Activated naive CD4-positive, alpha-beta T cell treated with anti-CD3 and anti-CD28 coated beads for 36 hours (primary cell): ENCODE measurements around the gene GALNT17. TPM values are rescaled to one million over a fixed set of nuclear protein-coding genes. Genes with fewer than 3 reads are reported as not detected.

Experiments
- CTCF ChIA-PET: fragments of 350-600 bp; sonication (Branson Sonifier 250); formaldehyde crosslinking; loops from one replicate; lab custom pipeline; 2021; ENCODE audit warnings: antibody characterized with exemption; lab: Charles Lee
- DNase-seq: peaks from one replicate; pipeline ENCODE4 v3.0.0-alpha.2; 2020
- H3K27ac Mint-ChIP-seq: one replicate; pipeline ENCODE4 v1.8.0; 2021; ENCODE audit warnings: mild to moderate bottlenecking, mixed read lengths
- H3K27me3 Mint-ChIP-seq: one replicate; pipeline ENCODE4 v1.8.0; 2021; ENCODE audit warnings: low read depth, mixed read lengths
- H3K36me3 Mint-ChIP-seq: one replicate; pipeline ENCODE4 v1.8.0; 2021; ENCODE audit warnings: low read depth, mixed read lengths
- H3K4me1 Mint-ChIP-seq: one replicate; pipeline ENCODE4 v1.8.0; 2021; ENCODE audit warnings: low read depth, mixed read lengths
- H3K4me3 Mint-ChIP-seq: one replicate; pipeline ENCODE4 v1.8.0; 2021; ENCODE audit warnings: mild to moderate bottlenecking, moderate library complexity, mixed read lengths
- H3K9me3 Mint-ChIP-seq: one replicate; pipeline ENCODE4 v1.8.0; 2021; ENCODE audit warnings: mixed read lengths
- intact Hi-C: fragments of 100-400 bp; cut with micrococcal nuclease; formaldehyde crosslinking; loops from one replicate; pipeline ENCODE4 v1.15.1; 2023
- total RNA-seq, 2 experiments: library from RNA; stranded (reverse); gene quantifications; one replicate each; pipeline ENCODE4 v1.2.3, GENCODE V29; 2021

GALNT17 gene
- total RNA-seq, 2 experiments from 2014 or later, result not detected

- intact Hi-C loops, result no loop called here
- H3K27ac Mint-ChIP-seq, result no peak overlapping the region
- H3K4me3 Mint-ChIP-seq, result no peak overlapping the region
- DNase-seq, result no peak
- H3K27me3 Mint-ChIP-seq, result peaks cover 2% of the 10 kb centered on the region
- peaks cover 6% of the 10 kb centered on the region for H3K9me3 Mint-ChIP-seq
- CTCF ChIA-PET, result no interaction called here
- no peaks in the 10 kb centered on the region for H3K36me3 Mint-ChIP-seq
- no peaks in the 10 kb centered on the region for H3K4me1 Mint-ChIP-seq
Measured at GRCh38 chr7:71682181-71682580, 550.2 kb downstream of the GALNT17 start.

GRCh38 chr7:71682841-71683781 is 551.2 kb downstream of the GALNT17 start:
- no peak overlapping the region for H3K27ac Mint-ChIP-seq
- H3K4me1 Mint-ChIP-seq, result no peaks in the 10 kb centered on the region
- CTCF ChIA-PET, result no interaction called here
- H3K9me3 Mint-ChIP-seq, result peaks cover 6% of the 10 kb centered on the region
- H3K36me3 Mint-ChIP-seq, result no peaks in the 10 kb centered on the region
- DNase-seq, result no peak
- H3K4me3 Mint-ChIP-seq, result no peak overlapping the region
- peaks cover 3% of the 10 kb centered on the region for H3K27me3 Mint-ChIP-seq
- intact Hi-C loops, result no loop called here

- Mint-ChIP-seq H3K4me1 (no peaks in the 10 kb centered on the region), H3K4me3 (no peak overlapping the region), H3K9me3 (peaks cover 2% of the 10 kb centered on the region), H3K36me3 (no peaks in the 10 kb centered on the region), H3K27me3 (peaks cover 7% of the 10 kb centered on the region), H3K27ac (no peak overlapping the region)
- no peak for DNase-seq
- CTCF ChIA-PET, result no interaction called here
- intact Hi-C loops, result no loop called here
Measured at GRCh38 chr7:71687286-71687685, 555.3 kb downstream of the GALNT17 start.

GRCh38 chr7:71687831-71688599 is 556.1 kb downstream of the GALNT17 start:
- H3K4me3 Mint-ChIP-seq, result no peak overlapping the region
- H3K27me3 Mint-ChIP-seq, result peaks cover 7% of the 10 kb centered on the region
- intact Hi-C loops, result no loop called here
- peaks cover 2% of the 10 kb centered on the region for H3K9me3 Mint-ChIP-seq
- no peak overlapping the region for H3K27ac Mint-ChIP-seq
- DNase-seq, result no peak
- CTCF ChIA-PET, result no interaction called here
- H3K36me3 Mint-ChIP-seq, result no peaks in the 10 kb centered on the region
- H3K4me1 Mint-ChIP-seq, result no peaks in the 10 kb centered on the region

- DNase-seq, result no peak
- intact Hi-C loops, result no loop called here
- Mint-ChIP-seq H3K36me3 (no peaks in the 10 kb centered on the region), H3K27ac (no peak overlapping the region), H3K9me3 (no peaks in the 10 kb centered on the region), H3K27me3 (peaks cover 7% of the 10 kb centered on the region), H3K4me3 (no peak overlapping the region), H3K4me1 (no peaks in the 10 kb centered on the region)
- CTCF ChIA-PET, result no interaction called here
Measured at GRCh38 chr7:71691538-71691937, 559.6 kb downstream of the GALNT17 start.

GRCh38 chr7:71694665-71695064 is 562.7 kb downstream of the GALNT17 start:
- DNase-seq, result no peak
- Mint-ChIP-seq H3K4me3 (no peak overlapping the region), H3K36me3 (no peaks in the 10 kb centered on the region), H3K27me3 (no peaks in the 10 kb centered on the region), H3K9me3 (peaks cover 13% of the 10 kb centered on the region), H3K4me1 (no peaks in the 10 kb centered on the region), H3K27ac (no peak overlapping the region)
- CTCF ChIA-PET, result no interaction called here
- intact Hi-C loops, result no loop called here

GRCh38 chr7:71695186-71695585 is 563.2 kb downstream of the GALNT17 start:
- Mint-ChIP-seq H3K4me1 (no peaks in the 10 kb centered on the region), H3K36me3 (no peaks in the 10 kb centered on the region), H3K9me3 (peaks cover 13% of the 10 kb centered on the region), H3K27me3 (no peaks in the 10 kb centered on the region), H3K4me3 (no peak overlapping the region), H3K27ac (no peak overlapping the region)
- no peak for DNase-seq
- CTCF ChIA-PET, result no interaction called here
- intact Hi-C loops, result no loop called here

- H3K27me3 Mint-ChIP-seq, result no peaks in the 10 kb centered on the region
- CTCF ChIA-PET, result no interaction called here
- no peak for DNase-seq
- peaks cover 13% of the 10 kb centered on the region for H3K9me3 Mint-ChIP-seq
- H3K36me3 Mint-ChIP-seq, result no peaks in the 10 kb centered on the region
- intact Hi-C loops, result no loop called here
- H3K27ac Mint-ChIP-seq, result no peak overlapping the region
- H3K4me1 Mint-ChIP-seq, result no peaks in the 10 kb centered on the region
- H3K4me3 Mint-ChIP-seq, result no peak overlapping the region
Measured at GRCh38 chr7:71696511-71696910, 564.6 kb downstream of the GALNT17 start.

GRCh38 chr7:71697400-71697799 is 565.5 kb downstream of the GALNT17 start:
- CTCF ChIA-PET, result no interaction called here
- Mint-ChIP-seq H3K4me3 (no peak overlapping the region), H3K4me1 (no peaks in the 10 kb centered on the region), H3K27me3 (no peaks in the 10 kb centered on the region), H3K36me3 (no peaks in the 10 kb centered on the region), H3K9me3 (peaks cover 13% of the 10 kb centered on the region), H3K27ac (no peak overlapping the region)
- intact Hi-C loops, result no loop called here
- no peak for DNase-seq

- Mint-ChIP-seq H3K27me3 (no peaks in the 10 kb centered on the region), H3K9me3 (peaks cover 15% of the 10 kb centered on the region), H3K4me1 (no peaks in the 10 kb centered on the region), H3K27ac (no peak overlapping the region), H3K4me3 (no peak overlapping the region), H3K36me3 (no peaks in the 10 kb centered on the region)
- CTCF ChIA-PET, result no interaction called here
- intact Hi-C loops, result no loop called here
- no peak for DNase-seq
Measured at GRCh38 chr7:71705217-71705616, 573.3 kb downstream of the GALNT17 start.

GRCh38 chr7:71705901-71706596 is 574.1 kb downstream of the GALNT17 start:
- CTCF ChIA-PET, result no interaction called here
- intact Hi-C loops, result no loop called here
- H3K36me3 Mint-ChIP-seq, result no peaks in the 10 kb centered on the region
- H3K4me3 Mint-ChIP-seq, result no peak overlapping the region
- no peaks in the 10 kb centered on the region for H3K4me1 Mint-ChIP-seq
- H3K9me3 Mint-ChIP-seq, result peaks cover 15% of the 10 kb centered on the region
- H3K27ac Mint-ChIP-seq, result no peak overlapping the region
- no peak for DNase-seq
- no peaks in the 10 kb centered on the region for H3K27me3 Mint-ChIP-seq

- CTCF ChIA-PET, result no interaction called here
- Mint-ChIP-seq H3K4me1 (no peaks in the 10 kb centered on the region), H3K4me3 (no peak overlapping the region)
Measured at GRCh38 chr7:71706597-71706975, 574.6 kb downstream of the GALNT17 start.

More at GRCh38 chr7:71706597-71706975, 574.6 kb downstream of the GALNT17 start:
- Mint-ChIP-seq H3K36me3 (no peaks in the 10 kb centered on the region), H3K27ac (no peak overlapping the region), H3K27me3 (no peaks in the 10 kb centered on the region), H3K9me3 (peaks cover 15% of the 10 kb centered on the region)
- intact Hi-C loops, result no loop called here
- DNase-seq, result no peak
